IPS DF 6.9 (cell line): ENCODE measurements around the gene PDP2.
A peak's percentile ranks its signal among the peaks of the same experiment; 100 is the strongest.

Experiments used
- DNase-seq: peaks from one replicate; pipeline ENCODE4 v3.0.0-alpha.2; 2013; ENCODE audit warnings: low read depth, low spot score
- H3K27ac ChIP-seq: one replicate; pipeline ENCODE4 v1.5.1; 2013; ENCODE audit warnings: low read length, control low read depth
- H3K27me3 ChIP-seq: 2 replicates; pipeline ENCODE4 v1.6.1; 2013; ENCODE audit warnings: mild to moderate bottlenecking, low read length; ENCODE audit not compliant: control insufficient read depth, insufficient read depth
- H3K36me3 ChIP-seq: 2 replicates; pipeline ENCODE4 v1.6.1; 2013; ENCODE audit warnings: low read length; ENCODE audit not compliant: control insufficient read depth, insufficient read depth
- H3K4me1 ChIP-seq: 2 replicates; pipeline ENCODE4 v1.6.1; 2013; ENCODE audit warnings: low read length; ENCODE audit not compliant: control insufficient read depth, insufficient read depth
- H3K4me3 ChIP-seq: 2 replicates; pipeline ENCODE4 v1.5.1; 2013; ENCODE audit warnings: mild to moderate bottlenecking, low read length
- H3K9me3 ChIP-seq: 2 replicates; pipeline ENCODE4 v1.6.1; 2013; ENCODE audit warnings: low read length, inconsistent platforms; ENCODE audit not compliant: control insufficient read depth, insufficient read depth
- WGBS: extraction: QIAGEN DNeasy Blood & Tissue Kit; methylation state at CpG from one replicate; pipeline ENCODE4 v1.1.7; 2013; ENCODE audit warnings: mixed read lengths, missing lambda C conversion rate; ENCODE audit not compliant: insufficient read length, insufficient coverage; 5-methylcytosine and 5-hydroxymethylcytosine counted together

Gene PDP2

DNA sequence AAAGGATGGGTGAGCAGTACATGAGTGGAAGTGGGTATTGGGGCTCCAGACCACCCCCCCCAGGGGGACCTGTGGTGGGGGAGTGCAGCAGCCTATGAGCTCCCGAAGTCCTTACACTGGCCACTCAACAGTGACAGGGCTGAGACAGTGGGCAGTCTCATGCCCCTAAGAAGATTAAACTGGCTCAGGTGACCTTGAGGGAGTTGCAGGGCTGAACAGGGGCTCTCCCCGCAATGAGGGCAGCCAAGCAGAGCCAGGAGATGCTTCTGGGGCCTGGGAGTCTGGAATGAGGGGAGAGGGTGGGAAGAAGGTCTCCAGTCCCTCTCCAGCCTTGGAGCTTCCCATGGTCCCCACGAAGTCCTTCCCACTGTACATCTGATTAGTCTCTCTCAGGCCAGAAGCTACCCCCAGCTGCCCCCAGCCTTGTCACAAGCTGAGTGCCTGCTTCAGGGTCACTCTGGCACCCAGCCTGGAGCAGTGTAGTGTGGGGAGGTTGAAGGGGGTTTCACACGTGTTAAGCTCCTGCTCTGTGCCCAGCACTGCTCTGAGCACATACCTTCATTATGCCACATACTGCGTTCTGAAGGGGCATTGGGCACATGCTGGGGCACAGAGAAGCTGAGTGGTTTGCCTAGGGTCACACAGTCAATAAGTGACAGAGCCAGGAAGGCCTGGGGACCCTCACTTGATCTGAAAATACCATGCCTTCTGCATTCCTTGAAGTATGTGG lies 39.4 kb downstream of the PDP2 start:
- Histone ChIP-seq H3K27ac (no peak overlapping the region), H3K27me3 (peaks cover 2% of the 10 kb centered on the region; the same call in 1 of the 2 replicates), H3K4me3 (no peak overlapping the region), H3K4me1 (no peaks in the 10 kb centered on the region), H3K36me3 (no peaks in the 10 kb centered on the region), H3K9me3 (no peaks in the 10 kb centered on the region)
- no peak for DNase-seq
- no CpG with 5 or more reads among the region's 5 CpGs for WGBS

DNA sequence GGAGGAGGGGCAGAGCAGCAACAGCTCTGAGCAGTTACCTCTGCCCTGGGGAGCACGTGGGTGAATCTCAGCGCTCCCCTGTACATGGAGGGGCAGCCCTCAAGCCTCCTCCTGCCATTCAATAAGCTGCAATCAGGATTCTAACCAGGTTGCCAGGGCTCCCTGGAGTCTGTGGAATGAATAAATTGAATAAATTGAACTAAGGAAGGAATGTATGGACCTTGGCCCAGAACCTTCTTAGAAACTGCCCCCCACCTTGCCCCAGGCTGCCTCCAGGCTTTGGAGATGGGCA lies 39.9 kb downstream of the PDP2 start:
- H3K4me3 ChIP-seq, result no peak overlapping the region
- peaks cover 3% of the 10 kb centered on the region; the same call in 1 of the 2 replicates for H3K27me3 ChIP-seq
- DNase-seq, result no peak
- no peak overlapping the region for H3K27ac ChIP-seq
- WGBS, result no CpG with 5 or more reads among the region's 2 CpGs
- no peaks in the 10 kb centered on the region for H3K9me3 ChIP-seq
- H3K36me3 ChIP-seq, result no peaks in the 10 kb centered on the region
- H3K4me1 ChIP-seq, result no peaks in the 10 kb centered on the region

DNA sequence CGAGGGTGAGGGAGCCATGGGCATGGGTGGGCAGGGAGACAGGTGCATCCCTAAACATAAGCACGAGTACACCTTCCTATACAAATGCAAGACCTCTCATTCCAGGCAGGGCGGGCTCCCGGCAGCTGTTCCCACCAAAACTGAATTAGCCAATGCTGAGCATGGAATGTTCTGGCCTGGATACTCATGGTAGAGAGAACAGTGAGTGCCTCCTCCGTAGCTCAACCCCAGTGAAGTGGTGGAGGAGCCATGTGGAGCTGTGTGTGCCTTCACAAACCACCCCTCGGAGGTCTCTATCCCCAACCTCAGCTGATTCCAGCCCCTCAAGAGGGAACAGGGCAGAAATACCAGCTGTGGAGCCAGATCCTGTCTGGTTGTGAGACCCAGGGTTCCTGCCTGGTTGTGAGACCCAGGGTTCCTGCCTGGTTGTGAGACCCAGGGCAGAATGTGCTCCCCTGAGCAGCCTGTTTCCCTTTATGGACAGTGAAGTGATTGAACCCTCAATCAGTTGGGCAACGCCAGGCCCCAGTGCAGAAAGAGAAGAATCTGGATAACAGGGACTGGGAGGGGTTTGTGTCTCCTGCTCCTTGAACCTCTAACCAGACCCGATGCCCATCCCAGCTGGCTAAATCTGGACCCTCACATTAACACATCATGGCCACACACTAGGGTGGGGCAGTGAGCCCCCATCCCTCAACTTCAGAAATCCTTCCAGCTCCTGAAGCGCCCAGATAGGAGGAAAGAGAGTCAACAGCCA lies 40.8 kb downstream of the PDP2 start:
- WGBS, result no CpG with 5 or more reads among the region's 9 CpGs
- no peak for DNase-seq
- Histone ChIP-seq H3K36me3 (no peaks in the 10 kb centered on the region), H3K4me1 (no peaks in the 10 kb centered on the region), H3K27me3 (peaks cover 11% of the 10 kb centered on the region), H3K4me3 (no peak overlapping the region), H3K27ac (no peak overlapping the region), H3K9me3 (no peaks in the 10 kb centered on the region)

DNA sequence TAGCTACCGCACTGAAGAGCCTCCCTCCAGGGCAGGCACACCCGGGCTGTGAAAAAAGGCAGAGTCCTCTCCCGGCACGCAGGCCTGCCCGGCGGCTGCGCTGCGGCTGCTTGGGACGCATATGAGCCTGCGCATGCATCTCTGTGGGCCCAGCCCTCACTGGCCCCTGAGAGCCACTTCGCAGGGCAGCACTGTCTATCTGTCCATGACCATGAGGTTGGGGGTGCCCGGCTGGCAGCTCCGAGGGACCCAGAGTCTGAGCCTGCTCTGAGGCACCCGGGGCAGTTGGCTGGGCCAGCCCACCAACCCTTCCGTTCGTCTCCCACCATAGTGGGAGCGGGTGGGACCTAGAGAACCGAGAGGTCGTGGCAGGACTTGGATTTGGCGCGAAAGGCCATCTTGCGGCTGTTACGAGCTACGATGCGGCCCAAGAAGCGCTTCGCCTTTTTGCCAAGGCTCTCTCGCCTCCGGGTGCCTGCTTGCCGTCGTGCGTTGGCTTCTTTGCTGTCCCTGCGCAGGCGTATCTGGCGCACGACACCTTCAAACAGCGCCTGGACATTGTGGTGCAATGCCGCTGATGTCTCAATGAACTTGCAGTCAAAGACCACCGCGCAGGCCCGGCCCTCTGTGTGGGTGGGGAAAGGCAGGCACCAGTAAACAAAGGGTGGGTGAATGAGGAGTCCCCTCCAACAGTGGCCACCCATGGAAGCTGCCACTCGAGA lies 41.6 kb downstream of the PDP2 start:
- no peaks in the 10 kb centered on the region for H3K36me3 ChIP-seq
- peaks cover 14% of the 10 kb centered on the region for H3K27me3 ChIP-seq
- no peak for DNase-seq
- H3K27ac ChIP-seq, result no peak overlapping the region
- no peaks in the 10 kb centered on the region for H3K4me1 ChIP-seq
- H3K4me3 ChIP-seq, result no peak overlapping the region
- H3K9me3 ChIP-seq, result no peaks in the 10 kb centered on the region
- no CpG with 5 or more reads among the region's 42 CpGs for WGBS

DNA sequence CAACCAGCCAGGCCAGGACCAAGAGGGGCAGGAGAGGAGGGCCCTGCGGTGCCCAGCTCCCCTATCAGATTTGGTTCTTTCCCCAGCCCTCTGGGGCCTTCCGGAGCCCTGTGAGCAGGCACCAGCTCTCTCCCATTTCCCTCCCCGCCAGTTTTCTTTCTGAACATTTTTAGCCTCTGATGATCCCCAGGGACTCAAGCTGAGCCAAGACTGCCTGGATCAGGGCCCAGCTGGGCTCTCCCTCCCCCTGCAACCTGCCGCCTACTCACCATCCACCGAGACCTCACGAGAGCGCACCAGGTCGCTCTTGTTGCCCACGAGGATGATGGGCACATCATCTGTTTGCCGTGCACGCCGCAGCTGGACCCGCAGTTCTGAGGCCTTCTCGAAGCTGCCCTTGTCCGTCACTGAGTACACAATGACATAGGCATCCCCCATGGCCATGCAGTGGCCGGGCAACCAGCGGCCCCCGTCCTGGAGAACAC lies 43.0 kb downstream of the PDP2 start:
- H3K27me3 ChIP-seq, result peaks cover 14% of the 10 kb centered on the region
- no peak overlapping the region for H3K27ac ChIP-seq
- no peak for DNase-seq
- no peak overlapping the region for H3K4me3 ChIP-seq
- no peaks in the 10 kb centered on the region for H3K4me1 ChIP-seq
- WGBS, result no CpG with 5 or more reads among the region's 18 CpGs
- no peaks in the 10 kb centered on the region for H3K36me3 ChIP-seq
- no peaks in the 10 kb centered on the region for H3K9me3 ChIP-seq

DNA sequence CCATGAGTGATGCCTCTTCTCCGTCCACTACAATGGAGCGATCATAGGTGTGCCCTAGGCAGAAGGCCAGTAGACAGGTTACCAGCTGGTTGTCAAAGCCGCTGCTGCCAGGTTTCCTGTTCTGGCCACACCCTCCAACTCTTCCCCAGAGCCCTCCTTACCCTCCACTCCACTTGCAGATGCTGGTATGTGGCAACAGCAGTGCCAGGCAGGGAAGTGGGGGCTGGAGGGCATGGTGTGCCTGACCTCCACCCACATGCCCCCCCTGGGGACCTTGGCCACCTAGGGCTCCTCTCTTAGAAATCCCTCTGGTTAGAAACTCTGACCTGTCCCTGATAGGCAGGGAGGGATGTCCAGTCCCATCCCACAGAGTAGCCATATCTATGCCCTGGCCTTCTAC lies 43.6 kb downstream of the PDP2 start:
- Histone ChIP-seq H3K27me3 (peaks cover 14% of the 10 kb centered on the region), H3K4me1 (no peaks in the 10 kb centered on the region), H3K27ac (no peak overlapping the region), H3K9me3 (no peaks in the 10 kb centered on the region), H3K36me3 (no peaks in the 10 kb centered on the region), H3K4me3 (no peak overlapping the region)
- DNase-seq, result no peak
- WGBS, result no CpG with 5 or more reads among the region's 3 CpGs

DNA sequence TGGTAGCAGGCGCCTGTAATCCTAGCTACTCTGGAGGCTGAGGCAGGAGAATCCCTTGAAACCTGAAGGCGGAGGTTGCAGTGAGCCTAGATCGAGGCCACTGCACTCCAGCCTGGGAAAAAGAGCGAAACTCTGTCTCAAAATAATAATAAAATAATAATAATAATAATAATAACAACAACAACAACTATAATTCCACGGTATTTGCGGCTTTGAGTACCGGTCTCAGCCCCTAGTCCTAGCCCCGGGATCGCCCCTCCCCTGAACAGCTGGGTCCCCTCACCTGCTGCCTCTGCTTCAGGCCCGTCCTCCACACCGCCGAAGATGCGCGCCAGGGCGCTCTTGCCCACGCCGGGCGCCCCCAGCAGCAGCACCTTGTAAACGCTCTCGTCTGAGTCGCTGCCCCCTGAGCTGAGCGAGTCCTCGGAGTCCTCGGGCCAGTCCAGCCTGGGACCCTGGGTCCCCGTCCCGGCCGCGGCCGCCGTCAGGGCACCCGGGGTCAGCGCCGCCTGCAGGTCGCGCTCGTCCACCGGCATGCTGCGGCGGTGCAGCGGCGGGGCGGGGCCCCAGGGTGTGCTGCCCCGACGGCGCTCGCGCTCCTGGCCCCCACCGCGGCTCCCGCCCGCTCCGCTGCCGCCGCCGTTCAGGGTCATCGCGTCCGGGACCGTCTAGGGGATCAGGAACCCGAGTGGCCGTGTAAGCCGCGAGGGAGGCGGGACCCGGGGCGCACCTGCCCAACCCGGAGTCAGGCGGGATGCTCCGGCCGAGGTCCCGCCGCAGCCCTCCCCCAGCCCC lies 44.4 kb downstream of the PDP2 start:
- Histone ChIP-seq H3K36me3 (no peaks in the 10 kb centered on the region), H3K9me3 (no peaks in the 10 kb centered on the region), H3K4me3 (peak overlapping the region; percentile 39; the same call in 1 of the 2 replicates), H3K4me1 (no peaks in the 10 kb centered on the region), H3K27me3 (peaks cover 14% of the 10 kb centered on the region), H3K27ac (no peak overlapping the region)
- no peak for DNase-seq
- no CpG with 5 or more reads among the region's 72 CpGs for WGBS

DNA sequence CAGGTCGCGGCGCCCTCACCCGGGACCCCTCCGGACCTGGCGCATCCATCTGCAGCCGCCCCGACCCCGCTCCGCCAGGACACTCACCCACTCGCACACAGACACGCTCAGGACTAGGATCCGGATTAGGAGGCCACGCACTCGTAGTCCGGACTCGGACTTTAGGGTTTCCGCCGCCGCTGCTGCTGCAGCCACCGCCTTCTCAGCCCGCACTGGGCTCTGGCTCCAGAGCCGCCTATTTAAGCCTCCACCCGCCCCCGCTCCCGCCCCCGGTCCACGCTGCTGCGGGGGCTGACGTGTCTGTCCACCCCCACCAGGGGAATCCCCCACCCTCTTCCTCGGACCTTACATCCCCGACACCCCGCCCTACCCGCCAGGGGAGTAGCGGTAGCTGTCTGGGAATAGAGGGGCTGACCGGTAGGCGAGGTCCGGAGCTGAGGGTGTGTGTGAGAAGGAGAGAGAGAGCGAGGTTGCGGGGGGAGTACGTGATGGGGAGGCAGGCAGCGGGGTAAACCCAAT lies 45.1 kb downstream of the PDP2 start, which contains the start of gene RRAD:
Gene RRAD (minus strand): TSS at position 214 of the 519 bp plus-strand sequence. CDS start 356 bp downstream, outside the sequence.
- H3K4me1 ChIP-seq, result no peaks in the 10 kb centered on the region
- H3K36me3 ChIP-seq, result no peaks in the 10 kb centered on the region
- peak within 1 kb of the TSS; percentile 39; the same call in 1 of the 2 replicates for H3K4me3 ChIP-seq
- peaks cover 14% of the 10 kb centered on the region for H3K27me3 ChIP-seq
- no peak for DNase-seq
- H3K9me3 ChIP-seq, result no peaks in the 10 kb centered on the region
- WGBS, result no CpG with 5 or more reads among the region's 42 CpGs
- no peak within 1 kb of the TSS for H3K27ac ChIP-seq

DNA sequence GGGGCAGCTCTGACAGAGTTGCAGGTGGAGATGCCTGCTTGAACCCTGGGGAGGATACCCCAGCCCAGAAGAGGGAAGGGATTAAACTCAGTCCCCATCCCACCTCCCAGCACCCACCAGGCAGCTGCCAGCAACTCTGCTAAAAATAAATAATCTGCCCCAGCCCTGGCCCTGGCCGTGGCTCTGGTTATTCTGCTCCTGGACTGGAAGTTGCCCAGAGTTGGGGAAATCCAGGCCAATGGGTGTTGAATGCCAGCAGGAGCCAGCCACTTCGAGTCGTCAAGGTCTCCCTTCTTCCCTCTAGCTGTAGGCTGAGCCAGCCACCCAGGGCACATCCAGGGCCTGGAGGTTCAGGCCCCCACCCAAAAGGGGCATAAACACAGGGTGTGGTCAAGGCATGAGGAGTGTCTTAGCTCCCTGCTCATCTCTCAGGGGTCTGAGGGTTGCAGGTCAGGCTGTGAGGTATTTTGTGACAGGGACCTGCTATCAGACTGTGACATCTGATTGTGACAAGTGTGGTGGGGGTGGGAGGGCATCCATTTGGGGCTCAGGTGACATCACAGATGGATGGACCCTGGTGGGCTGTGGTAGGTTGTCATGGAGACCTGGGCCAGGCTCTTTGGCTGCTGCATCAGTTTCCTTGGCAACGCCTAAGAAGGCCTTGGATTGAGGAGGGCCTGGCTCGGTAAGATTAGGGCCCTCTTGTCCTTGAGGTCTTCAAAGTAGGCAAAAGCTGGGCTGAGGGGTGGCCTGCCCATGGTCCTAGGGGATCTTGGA lies 46.0 kb downstream of the PDP2 start:
- H3K27ac ChIP-seq, result no peak overlapping the region
- H3K36me3 ChIP-seq, result no peaks in the 10 kb centered on the region
- H3K4me3 ChIP-seq, result no peak overlapping the region
- peaks cover 14% of the 10 kb centered on the region for H3K27me3 ChIP-seq
- H3K4me1 ChIP-seq, result no peaks in the 10 kb centered on the region
- WGBS, result no CpG with 5 or more reads among the region's 5 CpGs
- no peak for DNase-seq
- H3K9me3 ChIP-seq, result no peaks in the 10 kb centered on the region
